PFSK-1 (cell line): ENCODE results near the gene NDUFAF5.

Experiments
- FOXP2 ChIP-seq: optimal IDR thresholded peaks from 2 replicates; pipeline ENCODE3; 2011; ENCODE audit warnings: borderline replicate concordance, control low read depth, inconsistent platforms; ENCODE audit not compliant: insufficient read depth; ENCODE audit errors: extremely low read length, extremely low read depth
- POLR2AphosphoS5 ChIP-seq: IDR thresholded peaks from 2 replicates; pipeline ENCODE4 v1.6.1; 2012; ENCODE audit warnings: low read depth, mild to moderate bottlenecking, control low read depth, low read length, moderate library complexity
- REST ChIP-seq, 2 experiments: IDR thresholded peaks; 2 replicates each; pipeline versions ENCODE4 v1.6.1 to v1.8.0; 2011 to 2012; ENCODE audit warnings: low read depth in 2 of 2, low read length in 2 of 2, control low read depth in 1 of 2, inconsistent platforms in 1 of 2, mild to moderate bottlenecking in 1 of 2, moderate library complexity in 1 of 2; ENCODE audit not compliant: insufficient read depth in 1 of 2
- SIN3A ChIP-seq: IDR thresholded peaks from 2 replicates; pipeline ENCODE4 v1.6.1; 2012; ENCODE audit warnings: mild to moderate bottlenecking, low read length, moderate library complexity, borderline replicate concordance; ENCODE audit not compliant: insufficient read depth
- TAF1 ChIP-seq: IDR thresholded peaks from 2 replicates; pipeline ENCODE4 v1.6.1; 2012; ENCODE audit warnings: low read length, control low read depth, borderline replicate concordance; ENCODE audit not compliant: insufficient read depth

Gene NDUFAF5

GRCh38 chr20:13784271-13784892 lies 446 bp upstream of the NDUFAF5 start:
- TF ChIP-seq POLR2AphosphoS5, result peak; percentile 88; the same call in 1 of the 2 replicates
- no peak for TF ChIP-seq SIN3A

DNA sequence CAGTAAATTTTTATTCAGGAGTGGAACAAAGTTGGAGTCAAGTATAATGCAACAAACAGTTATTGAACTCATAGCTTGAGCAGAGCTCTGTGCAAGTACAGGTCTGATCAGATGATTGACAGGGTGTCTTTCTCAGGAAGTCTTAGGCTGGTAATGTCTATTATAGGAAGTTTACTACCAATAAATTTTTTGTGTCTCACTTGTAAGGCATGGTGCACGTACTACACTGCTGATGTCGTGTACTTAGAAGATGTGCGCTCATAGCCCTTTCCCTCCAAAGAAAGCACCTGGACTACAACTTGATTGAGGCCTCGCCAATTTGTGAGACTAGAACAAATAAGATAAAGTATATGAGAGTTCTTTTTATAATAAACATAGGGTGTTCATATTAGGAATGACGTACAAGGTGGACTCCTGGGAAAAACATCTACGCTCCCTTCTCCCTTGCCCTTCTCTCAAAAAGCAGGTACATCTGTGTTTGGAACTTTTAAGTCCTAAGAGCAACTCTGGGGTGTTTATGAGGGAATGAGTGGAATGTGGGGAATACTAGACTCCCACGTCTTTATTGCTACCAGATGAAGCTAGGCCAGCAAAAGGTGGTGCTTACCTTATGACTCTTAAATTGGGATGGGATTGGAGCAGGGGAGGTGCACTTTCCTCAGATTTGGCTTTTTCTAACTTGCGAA lies 1.5 kb downstream of the NDUFAF5 start:
- TF ChIP-seq TAF1, result no peak
- TF ChIP-seq POLR2AphosphoS5, result no peak
- TF ChIP-seq FOXP2, result no peak
- TF ChIP-seq REST (IDR thresholded peaks at IDR 0.05; ENCODE audit: insufficient read depth in 1 of 2, low read depth in 2 of 2, low read length in 2 of 2), result no peak

DNA sequence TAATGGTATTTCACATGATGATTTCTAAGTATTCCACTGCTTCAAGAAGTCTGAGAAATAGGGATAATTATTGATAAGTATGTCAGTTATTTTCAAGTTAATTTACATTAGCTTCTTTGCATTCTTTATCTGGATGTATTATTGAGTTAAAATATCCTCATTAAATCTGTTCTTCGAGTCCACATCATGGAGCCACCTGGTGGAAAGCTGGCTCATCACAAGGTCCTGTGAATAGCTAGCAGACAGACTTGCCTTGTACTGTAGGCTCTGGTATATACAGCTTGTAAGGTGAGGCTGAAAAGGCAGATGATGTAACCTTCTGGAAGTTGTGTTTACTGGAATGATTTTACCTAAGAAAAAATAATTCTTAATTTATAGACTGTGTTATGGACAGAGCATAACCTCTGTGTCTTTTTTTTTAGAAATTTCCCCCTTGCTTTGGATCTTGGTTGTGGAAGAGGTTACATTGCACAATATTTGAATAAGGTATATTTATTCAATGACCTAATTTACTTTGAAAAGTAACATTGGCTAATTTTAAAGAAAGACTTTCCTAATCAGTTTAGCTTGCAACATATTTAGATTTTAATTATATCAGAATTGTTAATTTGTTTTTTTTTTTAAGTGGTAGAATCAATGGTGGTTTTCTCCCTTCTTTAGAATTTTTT lies 3.5 kb downstream of the NDUFAF5 start:
- TF ChIP-seq SIN3A (no peak), POLR2AphosphoS5 (no peak), TAF1 (no peak), REST (IDR thresholded peaks at IDR 0.05; ENCODE audit: insufficient read depth in 1 of 2, low read depth in 2 of 2, low read length in 2 of 2) (no peak), FOXP2 (no peak)

DNA sequence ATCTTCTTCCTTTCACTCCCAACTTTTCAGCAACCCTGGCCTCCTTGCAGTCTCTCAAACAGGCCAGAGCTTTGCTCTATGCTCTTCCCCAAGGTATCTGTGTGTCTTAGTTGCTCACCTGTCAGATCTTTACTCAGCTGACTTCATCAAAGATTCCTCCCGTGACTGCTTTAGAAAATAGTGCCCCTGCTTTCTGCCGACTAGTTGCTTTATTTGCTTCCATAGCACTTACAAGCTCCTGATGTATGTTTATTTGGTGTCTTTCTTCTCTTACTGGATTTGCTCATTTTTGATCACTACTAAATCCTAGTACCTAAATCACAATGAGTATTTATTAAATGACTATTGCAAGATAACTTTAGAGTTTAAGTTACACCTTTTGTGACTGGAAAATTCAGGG lies 5.9 kb downstream of the NDUFAF5 start:
- TF ChIP-seq SIN3A (no peak), REST (IDR thresholded peaks at IDR 0.05; ENCODE audit: insufficient read depth in 1 of 2, low read depth in 2 of 2, low read length in 2 of 2) (no peak), FOXP2 (no peak), POLR2AphosphoS5 (no peak), TAF1 (no peak)

- TF ChIP-seq POLR2AphosphoS5 (no peak), TAF1 (no peak), REST (IDR thresholded peaks at IDR 0.05; ENCODE audit: insufficient read depth in 1 of 2, low read depth in 2 of 2, low read length in 2 of 2) (no peak), SIN3A (no peak), FOXP2 (no peak)
Observed at GRCh38 chr20:13791540-13792459, 7.0 kb downstream of the NDUFAF5 start.
